PFSK-1 (cell line): Measurements from ENCODE around the gene FAM83G.

Experiments used
- FOXP2 ChIP-seq: optimal IDR thresholded peaks from 2 replicates; pipeline ENCODE3; 2011; ENCODE audit warnings: borderline replicate concordance, control low read depth, inconsistent platforms; ENCODE audit not compliant: insufficient read depth; ENCODE audit errors: extremely low read length, extremely low read depth
- POLR2AphosphoS5 ChIP-seq: IDR thresholded peaks from 2 replicates; pipeline ENCODE4 v1.6.1; 2012; ENCODE audit warnings: low read depth, mild to moderate bottlenecking, control low read depth, low read length, moderate library complexity
- SIN3A ChIP-seq: IDR thresholded peaks from 2 replicates; pipeline ENCODE4 v1.6.1; 2012; ENCODE audit warnings: mild to moderate bottlenecking, low read length, moderate library complexity, borderline replicate concordance; ENCODE audit not compliant: insufficient read depth
- TAF1 ChIP-seq: IDR thresholded peaks from 2 replicates; pipeline ENCODE4 v1.6.1; 2012; ENCODE audit warnings: low read length, control low read depth, borderline replicate concordance; ENCODE audit not compliant: insufficient read depth
- TF ChIP-seq, protein P1 (sequence below), 2 experiments: IDR thresholded peaks; 2 replicates each; pipeline versions ENCODE4 v1.6.1 to v1.8.0; 2011 to 2012; ENCODE audit warnings: low read depth in 2 of 2, low read length in 2 of 2, control low read depth in 1 of 2, inconsistent platforms in 1 of 2, mild to moderate bottlenecking in 1 of 2, moderate library complexity in 1 of 2; ENCODE audit not compliant: insufficient read depth in 1 of 2

GRCh38 chr17:19001907-19002590 is 2.5 kb downstream of the FAM83G start:
- TF ChIP-seq TAF1 (no peak), POLR2AphosphoS5 (no peak), SIN3A (no peak), FOXP2 (no peak)
- TF ChIP-seq, protein P1, sequence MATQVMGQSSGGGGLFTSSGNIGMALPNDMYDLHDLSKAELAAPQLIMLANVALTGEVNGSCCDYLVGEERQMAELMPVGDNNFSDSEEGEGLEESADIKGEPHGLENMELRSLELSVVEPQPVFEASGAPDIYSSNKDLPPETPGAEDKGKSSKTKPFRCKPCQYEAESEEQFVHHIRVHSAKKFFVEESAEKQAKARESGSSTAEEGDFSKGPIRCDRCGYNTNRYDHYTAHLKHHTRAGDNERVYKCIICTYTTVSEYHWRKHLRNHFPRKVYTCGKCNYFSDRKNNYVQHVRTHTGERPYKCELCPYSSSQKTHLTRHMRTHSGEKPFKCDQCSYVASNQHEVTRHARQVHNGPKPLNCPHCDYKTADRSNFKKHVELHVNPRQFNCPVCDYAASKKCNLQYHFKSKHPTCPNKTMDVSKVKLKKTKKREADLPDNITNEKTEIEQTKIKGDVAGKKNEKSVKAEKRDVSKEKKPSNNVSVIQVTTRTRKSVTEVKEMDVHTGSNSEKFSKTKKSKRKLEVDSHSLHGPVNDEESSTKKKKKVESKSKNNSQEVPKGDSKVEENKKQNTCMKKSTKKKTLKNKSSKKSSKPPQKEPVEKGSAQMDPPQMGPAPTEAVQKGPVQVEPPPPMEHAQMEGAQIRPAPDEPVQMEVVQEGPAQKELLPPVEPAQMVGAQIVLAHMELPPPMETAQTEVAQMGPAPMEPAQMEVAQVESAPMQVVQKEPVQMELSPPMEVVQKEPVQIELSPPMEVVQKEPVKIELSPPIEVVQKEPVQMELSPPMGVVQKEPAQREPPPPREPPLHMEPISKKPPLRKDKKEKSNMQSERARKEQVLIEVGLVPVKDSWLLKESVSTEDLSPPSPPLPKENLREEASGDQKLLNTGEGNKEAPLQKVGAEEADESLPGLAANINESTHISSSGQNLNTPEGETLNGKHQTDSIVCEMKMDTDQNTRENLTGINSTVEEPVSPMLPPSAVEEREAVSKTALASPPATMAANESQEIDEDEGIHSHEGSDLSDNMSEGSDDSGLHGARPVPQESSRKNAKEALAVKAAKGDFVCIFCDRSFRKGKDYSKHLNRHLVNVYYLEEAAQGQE (IDR thresholded peaks at IDR 0.05; ENCODE audit: insufficient read depth in 1 of 2, low read depth in 2 of 2, low read length in 2 of 2): no peak
